Kidney epithelial cell (primary cell): ENCODE results near the gene STX11. TPM values are rescaled to one million over a fixed set of nuclear protein-coding genes. Genes with fewer than 3 reads are reported as not detected.

Experiments
- DNase-seq: peaks from one replicate; pipeline ENCODE4 v3.0.0-alpha.2; 2010; ENCODE audit warnings: low read depth
- H3K27me3 ChIP-seq: 2 replicates; pipeline ENCODE4 v1.6.0; 2011; ENCODE audit warnings: low read length; ENCODE audit not compliant: control insufficient read depth, insufficient read depth
- H3K36me3 ChIP-seq: 2 replicates; pipeline ENCODE4 v1.5.1; 2011; ENCODE audit warnings: low read length; ENCODE audit not compliant: control insufficient read depth, insufficient read depth
- H3K4me3 ChIP-seq: 2 replicates; pipeline ENCODE4 v1.5.1; 2011; ENCODE audit warnings: low read depth, mild to moderate bottlenecking, control low read depth, low read length
- CTCF ChIP-seq: IDR thresholded peaks from 2 replicates; pipeline ENCODE4 v1.5.1; 2011; ENCODE audit warnings: mild to moderate bottlenecking, moderate library complexity, low read length, control low read depth, inconsistent platforms; ENCODE audit not compliant: insufficient read depth, poor library complexity, severe bottlenecking
- total RNA-seq: library from RNA; depleted of rRNA; stranded (reverse); fragments of >200 nt; gene quantifications from 2 replicates; pipeline ENCODE4 v1.2.3, GENCODE V29; 2015

STX11 gene
- total RNA-seq, 1 donor from 2014 or later, result 4.1 TPM

- Histone ChIP-seq H3K36me3 (no peaks in the 10 kb centered on the region), H3K27me3 (no peaks in the 10 kb centered on the region), H3K4me3 (no peak overlapping the region)
- TF ChIP-seq CTCF, result no peak
- no peak for DNase-seq
These were observed 6.0 kb downstream of the STX11 start for GRCh38 chr6:144156338-144156737.

GRCh38 chr6:144156991-144157390 is 6.7 kb downstream of the STX11 start:
- no peak for TF ChIP-seq CTCF

GRCh38 chr6:144158133-144158532 is 7.8 kb downstream of the STX11 start:
- no peaks in the 10 kb centered on the region for H3K36me3 ChIP-seq
- no peaks in the 10 kb centered on the region for H3K27me3 ChIP-seq
- H3K4me3 ChIP-seq, result no peak overlapping the region
- DNase-seq, result peak; percentile 37
- no peak for TF ChIP-seq CTCF

More at GRCh38 chr6:144156991-144157390, 6.7 kb downstream of the STX11 start:
- no peak overlapping the region for H3K4me3 ChIP-seq
- H3K27me3 ChIP-seq, result no peaks in the 10 kb centered on the region
- H3K36me3 ChIP-seq, result no peaks in the 10 kb centered on the region
- no peak for DNase-seq

- Histone ChIP-seq H3K27me3 (no peaks in the 10 kb centered on the region), H3K36me3 (no peaks in the 10 kb centered on the region), H3K4me3 (no peak overlapping the region)
- TF ChIP-seq CTCF, result no peak
- DNase-seq, result no peak
These were observed 8.9 kb downstream of the STX11 start for GRCh38 chr6:144159223-144159622.

DNA sequence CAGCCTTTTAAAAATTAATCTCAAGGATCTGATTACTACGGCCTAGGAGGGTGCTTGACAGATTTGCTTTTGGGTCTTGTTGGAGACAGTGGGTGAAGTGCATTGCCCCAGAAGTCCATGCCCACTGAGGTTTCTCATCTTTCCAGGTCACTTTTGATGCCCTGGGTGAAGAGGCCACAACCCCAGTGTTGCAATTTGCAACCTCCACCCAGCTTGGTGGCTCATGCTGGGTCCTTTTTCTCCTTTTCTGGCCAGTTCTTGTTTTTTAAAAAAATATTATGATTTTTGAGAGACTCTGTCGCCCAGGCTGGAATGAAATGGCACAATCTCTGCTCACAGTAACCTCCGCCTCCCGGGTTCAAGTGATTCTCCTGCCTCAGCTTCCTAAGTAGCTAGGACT is 9.4 kb downstream of the STX11 start:
- no peak for DNase-seq
- no peak overlapping the region for H3K4me3 ChIP-seq
- no peaks in the 10 kb centered on the region for H3K27me3 ChIP-seq
- H3K36me3 ChIP-seq, result no peaks in the 10 kb centered on the region
- TF ChIP-seq CTCF, result no peak

DNA sequence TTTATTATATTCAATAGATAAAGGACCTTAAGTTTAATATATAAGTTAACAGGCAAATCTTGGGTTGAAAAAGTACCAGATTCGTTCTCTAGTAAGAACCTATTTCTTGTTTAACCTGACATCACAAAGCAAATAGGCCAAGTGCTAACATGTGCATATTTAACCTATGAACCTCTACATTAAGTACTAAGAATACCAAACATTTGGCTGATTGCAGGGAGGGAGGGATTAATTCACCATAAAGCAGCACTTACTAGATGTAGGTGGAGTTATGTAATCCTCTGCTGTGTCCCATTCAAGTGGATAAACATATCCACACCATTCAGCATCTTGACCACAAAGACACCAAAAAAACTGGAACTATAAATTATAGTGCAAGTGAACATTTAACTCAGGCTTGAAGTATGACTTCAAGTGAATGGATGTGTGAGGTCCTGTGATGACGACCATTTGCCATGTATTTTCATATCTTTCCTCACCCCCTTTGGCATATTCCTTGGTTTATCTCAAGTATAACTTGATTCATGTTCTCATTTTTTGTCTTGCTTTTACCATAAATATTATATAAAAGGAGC is 10.2 kb downstream of the STX11 start:
- no peak for DNase-seq
- Histone ChIP-seq H3K4me3 (no peak overlapping the region), H3K36me3 (no peaks in the 10 kb centered on the region), H3K27me3 (no peaks in the 10 kb centered on the region)
- TF ChIP-seq CTCF, result no peak
